ENCODE results near the gene KRT3.
"Not testable (repeated sequence)": the region's sequence is repeated elsewhere in the genome, so short reads cannot be mapped to it uniquely, and the experiment has no call there.

KRT3 gene

DNA sequence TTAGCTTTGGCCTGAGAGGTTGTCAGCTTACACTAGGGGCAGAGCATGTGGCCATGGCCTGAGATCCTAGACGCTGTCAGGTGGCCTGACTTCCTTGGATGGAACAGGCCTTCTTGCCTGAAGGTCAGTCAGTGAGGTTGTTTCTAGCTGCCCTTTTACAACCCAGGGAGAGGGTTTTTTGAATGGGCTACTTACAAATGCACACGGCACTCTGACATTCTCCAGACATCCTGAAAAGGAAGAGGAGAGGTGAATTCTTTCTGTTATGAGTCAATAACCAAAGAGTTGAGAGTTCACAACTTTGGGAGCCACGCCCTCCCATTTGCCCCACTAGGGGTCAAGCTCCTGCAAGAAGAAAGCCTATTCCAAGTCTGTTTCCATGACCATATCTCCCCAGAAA lies 26.6 kb downstream of the KRT3 start:
- no peak for TF ChIP-seq POLR2A (IDR thresholded peaks at IDR 0.05; ENCODE audit: low read depth, low read length)
- no peak for TF ChIP-seq POLR2AphosphoS5 (IDR thresholded peaks at IDR 0.05; ENCODE audit: low read depth, low read length)
- no peak for TF ChIP-seq TAF1 (IDR thresholded peaks at IDR 0.05; ENCODE audit: borderline replicate concordance, low read depth, low read length)
- FAIRE-seq (no peak), DNase-seq (ENCODE audit: insufficient read length) (no peak)

DNA sequence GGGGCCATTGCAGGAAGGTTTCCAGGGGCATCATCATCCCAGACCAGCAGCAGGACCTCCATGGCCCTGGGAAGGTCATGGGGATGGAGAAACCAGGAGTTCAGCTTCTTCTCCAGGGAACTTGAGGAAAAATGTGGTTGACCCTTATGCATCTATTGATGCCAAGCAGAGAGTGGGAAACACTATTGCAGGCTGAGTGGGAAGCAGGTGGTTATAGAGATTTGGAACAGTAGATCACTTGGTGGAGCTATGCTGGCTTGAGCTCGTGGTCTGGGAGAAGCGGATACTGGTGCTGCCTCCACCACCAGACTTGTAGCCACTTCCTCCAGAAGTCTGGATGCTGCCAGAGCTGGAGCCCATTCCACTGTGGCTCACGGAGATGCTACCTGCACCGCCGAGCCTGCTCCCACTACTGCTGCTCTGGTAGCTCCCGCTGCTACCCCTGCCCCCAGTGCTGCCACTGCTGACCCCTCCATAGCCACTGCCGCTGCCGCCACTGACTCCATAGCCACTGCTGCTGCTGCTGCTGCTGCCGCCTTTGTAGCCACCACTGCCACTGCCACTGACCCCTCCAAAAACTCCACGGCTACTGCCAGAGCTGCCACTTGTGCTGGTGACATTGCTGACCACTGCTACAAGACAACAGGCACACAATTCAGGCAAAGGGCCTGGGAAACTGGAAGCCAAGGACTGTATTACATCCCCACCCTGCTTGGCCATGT lies 27.3 kb downstream of the KRT3 start:
- FAIRE-seq (no peak), DNase-seq (ENCODE audit: insufficient read length) (no peak)
- no peak for TF ChIP-seq POLR2AphosphoS5 (IDR thresholded peaks at IDR 0.05; ENCODE audit: low read depth, low read length)
- TF ChIP-seq POLR2A (IDR thresholded peaks at IDR 0.05; ENCODE audit: low read depth, low read length): no peak
- TF ChIP-seq TAF1 (IDR thresholded peaks at IDR 0.05; ENCODE audit: borderline replicate concordance, low read depth, low read length): no peak

DNA sequence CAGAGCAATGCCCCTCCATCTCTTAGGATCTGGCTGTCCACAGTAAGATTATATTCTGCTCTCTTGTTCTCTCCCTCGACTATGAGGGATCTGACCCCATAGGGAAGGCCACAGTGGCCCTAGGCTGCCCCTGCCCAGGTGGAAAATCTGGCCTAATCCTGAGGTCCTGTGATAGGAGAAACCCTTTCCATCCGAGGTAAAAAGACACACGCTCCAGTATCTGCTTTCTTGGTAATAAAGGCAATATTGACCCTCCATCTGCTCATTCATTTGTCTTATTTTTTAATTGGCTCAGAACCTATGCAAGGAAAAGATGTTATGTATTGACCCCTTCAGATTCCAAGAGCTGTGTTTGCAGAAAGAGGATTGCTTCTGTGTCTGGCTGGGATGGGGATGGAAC lies 28.5 kb downstream of the KRT3 start:
- DNase-seq (ENCODE audit: insufficient read length): no peak
- FAIRE-seq: no peak
- TF ChIP-seq POLR2AphosphoS5 (IDR thresholded peaks at IDR 0.05; ENCODE audit: low read depth, low read length): no peak

GRCh38 chr12:52767020-52767379 lies 28.9 kb downstream of the KRT3 start:
- TF ChIP-seq TAF1 (IDR thresholded peaks at IDR 0.05; ENCODE audit: borderline replicate concordance, low read depth, low read length): no peak
- no peak for TF ChIP-seq POLR2AphosphoS5 (IDR thresholded peaks at IDR 0.05; ENCODE audit: low read depth, low read length)
- TF ChIP-seq POLR2A (IDR thresholded peaks at IDR 0.05; ENCODE audit: low read depth, low read length): no peak
- FAIRE-seq (no peak), DNase-seq (ENCODE audit: insufficient read length) (no peak)

- no peak for TF ChIP-seq POLR2AphosphoS5 (IDR thresholded peaks at IDR 0.05; ENCODE audit: low read depth, low read length)
- no peak for TF ChIP-seq TAF1 (IDR thresholded peaks at IDR 0.05; ENCODE audit: borderline replicate concordance, low read depth, low read length)
- TF ChIP-seq POLR2A (IDR thresholded peaks at IDR 0.05; ENCODE audit: low read depth, low read length): no peak
- FAIRE-seq: no peak
- no peak for DNase-seq (ENCODE audit: insufficient read length)
Measured at GRCh38 chr12:52766351-52767019, 29.4 kb downstream of the KRT3 start.

- no peak for TF ChIP-seq POLR2AphosphoS5 (IDR thresholded peaks at IDR 0.05; ENCODE audit: low read depth, low read length)
- TF ChIP-seq POLR2A (IDR thresholded peaks at IDR 0.05; ENCODE audit: low read depth, low read length): no peak
- TF ChIP-seq TAF1 (IDR thresholded peaks at IDR 0.05; ENCODE audit: borderline replicate concordance, low read depth, low read length): no peak
- FAIRE-seq: no peak
- DNase-seq (ENCODE audit: insufficient read length): no peak
Measured at GRCh38 chr12:52765702-52766101, 30.2 kb downstream of the KRT3 start.

DNA sequence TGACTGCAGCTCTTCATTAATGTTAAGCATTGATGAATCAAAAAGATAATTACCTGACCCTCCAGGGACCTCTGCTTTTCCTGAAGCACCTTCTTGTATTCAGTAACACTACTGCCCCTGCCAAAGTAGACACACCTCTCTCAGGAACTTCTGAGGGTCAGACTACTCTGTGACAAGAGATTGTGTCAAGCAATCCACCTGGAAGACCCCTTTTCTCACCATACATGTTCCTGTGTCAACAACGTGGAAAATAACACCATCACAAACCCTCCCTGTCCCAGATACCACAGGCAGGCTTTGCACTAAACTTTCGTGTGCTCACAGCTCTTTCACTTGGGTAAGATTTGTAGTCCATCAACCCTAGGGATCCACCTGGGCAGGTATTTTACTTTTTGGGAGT lies 31.9 kb downstream of the KRT3 start:
- FAIRE-seq: no peak
- TF ChIP-seq POLR2A (IDR thresholded peaks at IDR 0.05; ENCODE audit: low read depth, low read length) (no peak), TAF1 (IDR thresholded peaks at IDR 0.05; ENCODE audit: borderline replicate concordance, low read depth, low read length) (no peak), POLR2AphosphoS5 (IDR thresholded peaks at IDR 0.05; ENCODE audit: low read depth, low read length) (no peak)

GRCh38 chr12:52763036-52763659 lies 32.8 kb downstream of the KRT3 start:
- DNase-seq (ENCODE audit: insufficient read length) (no peak), FAIRE-seq (no peak)
- TF ChIP-seq TAF1 (IDR thresholded peaks at IDR 0.05; ENCODE audit: borderline replicate concordance, low read depth, low read length): no peak
- no peak for TF ChIP-seq POLR2AphosphoS5 (IDR thresholded peaks at IDR 0.05; ENCODE audit: low read depth, low read length)
- TF ChIP-seq POLR2A (IDR thresholded peaks at IDR 0.05; ENCODE audit: low read depth, low read length): no peak

More for the DNA sequence above, 31.9 kb downstream of the KRT3 start:
- DNase-seq (ENCODE audit: insufficient read length): no peak

DNA sequence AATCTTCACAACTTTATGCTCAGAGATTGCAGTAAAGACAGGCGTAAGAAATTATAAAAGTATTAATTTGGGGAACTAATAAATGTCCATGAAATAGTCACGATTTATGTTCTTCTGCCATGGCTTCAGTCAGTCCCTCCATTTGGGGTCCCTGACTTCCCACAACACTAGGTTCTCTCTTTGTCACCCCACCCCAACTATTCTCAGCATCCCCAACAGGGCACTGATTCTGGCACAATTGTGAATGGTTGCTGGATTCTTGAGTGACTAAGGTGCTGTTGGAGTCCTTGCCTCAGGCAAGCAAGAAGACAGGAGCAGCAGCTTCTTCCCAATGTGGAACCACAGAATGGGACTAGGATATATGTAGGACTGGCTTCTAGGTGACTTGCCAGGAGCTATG lies 34.1 kb downstream of the KRT3 start:
- no peak for TF ChIP-seq TAF1 (IDR thresholded peaks at IDR 0.05; ENCODE audit: borderline replicate concordance, low read depth, low read length)
- TF ChIP-seq POLR2A (IDR thresholded peaks at IDR 0.05; ENCODE audit: low read depth, low read length): no peak
- TF ChIP-seq POLR2AphosphoS5 (IDR thresholded peaks at IDR 0.05; ENCODE audit: low read depth, low read length): no peak
- no peak for FAIRE-seq
- no peak for DNase-seq (ENCODE audit: insufficient read length)

- FAIRE-seq; DNase-seq (ENCODE audit: insufficient read length): not testable (repeated sequence)
Measured at GRCh38 chr12:52761218-52761617, 34.7 kb downstream of the KRT3 start.

GRCh38 chr12:52760623-52761022 lies 35.3 kb downstream of the KRT3 start:
- no peak for DNase-seq (ENCODE audit: insufficient read length)
- no peak for FAIRE-seq
- no peak for TF ChIP-seq POLR2AphosphoS5 (IDR thresholded peaks at IDR 0.05; ENCODE audit: low read depth, low read length)
- TF ChIP-seq TAF1 (IDR thresholded peaks at IDR 0.05; ENCODE audit: borderline replicate concordance, low read depth, low read length): no peak
- TF ChIP-seq POLR2A (IDR thresholded peaks at IDR 0.05; ENCODE audit: low read depth, low read length): no peak

- TF ChIP-seq TAF1 (IDR thresholded peaks at IDR 0.05; ENCODE audit: borderline replicate concordance, low read depth, low read length): no peak
- no peak for TF ChIP-seq POLR2A (IDR thresholded peaks at IDR 0.05; ENCODE audit: low read depth, low read length)
- no peak for TF ChIP-seq POLR2AphosphoS5 (IDR thresholded peaks at IDR 0.05; ENCODE audit: low read depth, low read length)
- FAIRE-seq: no peak
- no peak for DNase-seq (ENCODE audit: insufficient read length)
Measured at GRCh38 chr12:52759695-52760094, 36.2 kb downstream of the KRT3 start.
